IgD-negative memory B cell (primary cell): ENCODE measurements around the gene MRPS17. TPM values are rescaled to one million over a fixed set of nuclear protein-coding genes. Genes with fewer than 3 reads are reported as not detected.
A peak's percentile ranks its signal among the peaks of the same experiment; 100 is the strongest.

Experiments
- H3K27ac Mint-ChIP-seq, 3 donors: one replicate each; pipeline ENCODE4 v1.8.0; 2020 to 2022; ENCODE audit warnings: mild to moderate bottlenecking in 3 of 3, mixed read lengths in 3 of 3, moderate library complexity in 1 of 3
- H3K27me3 Mint-ChIP-seq: one replicate; pipeline ENCODE4 v1.8.0; 2021; ENCODE audit warnings: mixed read lengths
- H3K36me3 Mint-ChIP-seq: one replicate; pipeline ENCODE4 v1.8.0; 2020; ENCODE audit warnings: mild to moderate bottlenecking, mixed read lengths
- H3K4me1 Mint-ChIP-seq, 3 donors: one replicate each; pipeline ENCODE4 v1.8.0; 2020 to 2022; ENCODE audit warnings: mixed read lengths in 3 of 3, mild to moderate bottlenecking in 1 of 3
- H3K4me3 Mint-ChIP-seq, 4 donors: one replicate each; pipeline ENCODE4 v1.8.0; 2020 to 2022; ENCODE audit warnings: mild to moderate bottlenecking in 4 of 4, mixed read lengths in 4 of 4, moderate library complexity in 3 of 4
- H3K9me3 Mint-ChIP-seq, 3 donors: one replicate each; pipeline ENCODE4 v1.8.0; 2020 to 2021; ENCODE audit warnings: mixed read lengths in 3 of 3, mild to moderate bottlenecking in 1 of 3
- polyA plus RNA-seq: library from polyadenylated mRNA; unstranded; fragments of 300-500 nt; fragmentation: Illumina TruSeq; gene quantifications from one replicate; pipeline ENCODE4 v1.2.3, GENCODE V29; 2021

Gene MRPS17
- polyA plus RNA-seq, 1 donor from 2014 or later, result 19.9 TPM

GRCh38 chr7:55964261-55965099, 12.8 kb downstream of the MRPS17 start, which contains the start of gene NIPSNAP2:
TSS of gene NIPSNAP2 (plus strand) at chr7:55964585. CDS start at chr7:55964610, 25 bp downstream.
- peak within 1 kb of the TSS; percentile 83 to 87 (median 85) for H3K27ac Mint-ChIP-seq
- peak within 1 kb of the TSS; percentile 85 to 94 (median 88) for H3K4me3 Mint-ChIP-seq
- no peaks in the 10 kb centered on the region for H3K9me3 Mint-ChIP-seq
- peaks cover 15 to 22% (median 20%) of the 10 kb centered on the region in 3 donors for H3K4me1 Mint-ChIP-seq
- no peaks in the 10 kb centered on the region for H3K27me3 Mint-ChIP-seq
- H3K36me3 Mint-ChIP-seq, result peaks cover 3% of the 10 kb centered on the region

GRCh38 chr7:55965100-55965470, 13.4 kb downstream of the MRPS17 start:
- peaks cover 5% of the 10 kb centered on the region for H3K36me3 Mint-ChIP-seq
- no peaks in the 10 kb centered on the region for H3K27me3 Mint-ChIP-seq
- H3K4me3 Mint-ChIP-seq, result peak overlapping the region; percentile 85 to 94 (median 88)
- peak overlapping the region; percentile 83 to 87 (median 85) for H3K27ac Mint-ChIP-seq
- H3K4me1 Mint-ChIP-seq, result peaks cover 15 to 24% (median 20%) of the 10 kb centered on the region in 3 donors
- H3K9me3 Mint-ChIP-seq, result no peaks in the 10 kb centered on the region

GRCh38 chr7:55965805-55966421, 14.2 kb downstream of the MRPS17 start:
- no peaks in the 10 kb centered on the region for H3K27me3 Mint-ChIP-seq
- peak overlapping the region; percentile 1 to 86 (median 46) for H3K4me3 Mint-ChIP-seq
- H3K4me1 Mint-ChIP-seq, result peaks cover 15 to 29% (median 20%) of the 10 kb centered on the region in 3 donors

GRCh38 chr7:55966851-55967250, 15.2 kb downstream of the MRPS17 start:
- Mint-ChIP-seq H3K9me3 (no peaks in the 10 kb centered on the region), H3K36me3 (peaks cover 5% of the 10 kb centered on the region), H3K27me3 (no peaks in the 10 kb centered on the region), H3K4me1 (peaks cover 15 to 33% (median 20%) of the 10 kb centered on the region in 3 donors), H3K4me3 (peak overlapping the region in 3 of 4 donors; percentile 4 to 86 (median 42)), H3K27ac (peak overlapping the region in 2 of 3 donors; percentile 22 to 61)

More at GRCh38 chr7:55965805-55966421, 14.2 kb downstream of the MRPS17 start:
- H3K36me3 Mint-ChIP-seq, result peaks cover 5% of the 10 kb centered on the region
- H3K9me3 Mint-ChIP-seq, result no peaks in the 10 kb centered on the region
- H3K27ac Mint-ChIP-seq, result peak overlapping the region; percentile 7 to 89 (median 71)

- peak overlapping the region in 1 of 4 donors; percentile 36 for H3K4me3 Mint-ChIP-seq
- peak overlapping the region in 1 of 3 donors; percentile 33 for H3K27ac Mint-ChIP-seq
- H3K4me1 Mint-ChIP-seq, result peaks cover 14 to 28% (median 15%) of the 10 kb centered on the region in 3 donors
Measured at GRCh38 chr7:55969391-55969790, 17.7 kb downstream of the MRPS17 start.

GRCh38 chr7:55970561-55970960, 18.9 kb downstream of the MRPS17 start:
- Mint-ChIP-seq H3K4me1 (peaks cover 9 to 25% (median 18%) of the 10 kb centered on the region in 3 donors), H3K4me3 (no peak overlapping the region)

More at GRCh38 chr7:55969391-55969790, 17.7 kb downstream of the MRPS17 start:
- Mint-ChIP-seq H3K36me3 (peaks cover 6% of the 10 kb centered on the region), H3K27me3 (no peaks in the 10 kb centered on the region), H3K9me3 (no peaks in the 10 kb centered on the region)

GRCh38 chr7:55970978-55971377, 19.3 kb downstream of the MRPS17 start:
- no peak overlapping the region for H3K4me3 Mint-ChIP-seq

More at GRCh38 chr7:55970561-55970960, 18.9 kb downstream of the MRPS17 start:
- no peak overlapping the region for H3K27ac Mint-ChIP-seq
- peaks cover 9% of the 10 kb centered on the region for H3K36me3 Mint-ChIP-seq
- H3K27me3 Mint-ChIP-seq, result no peaks in the 10 kb centered on the region
- H3K9me3 Mint-ChIP-seq, result no peaks in the 10 kb centered on the region

GRCh38 chr7:55973747-55974250, 22.1 kb downstream of the MRPS17 start:
- Mint-ChIP-seq H3K4me1 (peaks cover 3 to 20% (median 8%) of the 10 kb centered on the region in 3 donors), H3K27ac (no peak overlapping the region), H3K9me3 (no peaks in the 10 kb centered on the region), H3K36me3 (peaks cover 8% of the 10 kb centered on the region), H3K4me3 (no peak overlapping the region), H3K27me3 (no peaks in the 10 kb centered on the region)

More at GRCh38 chr7:55970978-55971377, 19.3 kb downstream of the MRPS17 start:
- Mint-ChIP-seq H3K27ac (no peak overlapping the region), H3K4me1 (peaks cover 9 to 25% (median 16%) of the 10 kb centered on the region in 3 donors), H3K9me3 (no peaks in the 10 kb centered on the region), H3K36me3 (peaks cover 9% of the 10 kb centered on the region), H3K27me3 (no peaks in the 10 kb centered on the region)

GRCh38 chr7:55975988-55976633, 24.4 kb downstream of the MRPS17 start:
- Mint-ChIP-seq H3K4me1 (peaks cover 3 to 8% (median 6%) of the 10 kb centered on the region in 3 donors), H3K36me3 (peaks cover 12% of the 10 kb centered on the region), H3K4me3 (no peak overlapping the region), H3K27me3 (no peaks in the 10 kb centered on the region), H3K9me3 (no peaks in the 10 kb centered on the region), H3K27ac (no peak overlapping the region)

- Mint-ChIP-seq H3K4me3 (no peak overlapping the region), H3K27ac (no peak overlapping the region), H3K9me3 (no peaks in the 10 kb centered on the region), H3K36me3 (peaks cover 12% of the 10 kb centered on the region), H3K4me1 (peaks cover 3 to 8% (median 4%) of the 10 kb centered on the region in 3 donors), H3K27me3 (no peaks in the 10 kb centered on the region)
Measured at GRCh38 chr7:55977831-55978230, 26.2 kb downstream of the MRPS17 start.

- Mint-ChIP-seq H3K4me1 (peaks cover 0 to 4% (median 3%) of the 10 kb centered on the region in 3 donors), H3K27me3 (no peaks in the 10 kb centered on the region), H3K9me3 (no peaks in the 10 kb centered on the region), H3K36me3 (peaks cover 10% of the 10 kb centered on the region), H3K27ac (no peak overlapping the region), H3K4me3 (no peak overlapping the region)
Measured at GRCh38 chr7:55980266-55980665, 28.6 kb downstream of the MRPS17 start.

GRCh38 chr7:55983537-55983936, 31.9 kb downstream of the MRPS17 start:
- no peaks in the 10 kb centered on the region for H3K9me3 Mint-ChIP-seq
- peaks cover 0 to 2% (median 0%) of the 10 kb centered on the region in 3 donors for H3K4me1 Mint-ChIP-seq
- no peaks in the 10 kb centered on the region for H3K27me3 Mint-ChIP-seq
- H3K4me3 Mint-ChIP-seq, result no peak overlapping the region
- H3K27ac Mint-ChIP-seq, result no peak overlapping the region
- peaks cover 10% of the 10 kb centered on the region for H3K36me3 Mint-ChIP-seq

- Mint-ChIP-seq H3K27ac (no peak overlapping the region), H3K27me3 (no peaks in the 10 kb centered on the region), H3K9me3 (no peaks in the 10 kb centered on the region), H3K4me1 (no peaks in the 10 kb centered on the region), H3K4me3 (no peak overlapping the region), H3K36me3 (peaks cover 13% of the 10 kb centered on the region)
Measured at GRCh38 chr7:55992346-55992745, 40.7 kb downstream of the MRPS17 start.

- Mint-ChIP-seq H3K4me1 (no peaks in the 10 kb centered on the region), H3K27ac (peak overlapping the region in 1 of 3 donors; percentile 6), H3K9me3 (peaks cover 0 to 2% (median 0%) of the 10 kb centered on the region in 3 donors), H3K27me3 (no peaks in the 10 kb centered on the region), H3K4me3 (no peak overlapping the region), H3K36me3 (peaks cover 10% of the 10 kb centered on the region)
Measured at GRCh38 chr7:55996856-55997500, 45.3 kb downstream of the MRPS17 start.
